CD4-positive, CD25-positive, alpha-beta regulatory T cell (primary cell): ENCODE results near the gene UMOD. TPM values are rescaled to one million over a fixed set of nuclear protein-coding genes. Genes with fewer than 3 reads are reported as not detected.

Source experiments
- ATAC-seq, 2 donors: fragments of 150-1000 bp; cut with Tn5 transposase; one replicate each; pipeline ENCODE4 v1.10.0; 2021; ENCODE audit warnings: low read depth in 2 of 2, moderate number of reproducible peaks in 2 of 2, moderate library complexity in 1 of 2
- DNase-seq, 3 donors: peaks; one replicate each; pipeline versions ENCODE4 v3.0.0 to v3.0.0-alpha.2; 2012 to 2022; ENCODE audit warnings: mixed read lengths in 1 of 3
- H3K27ac ChIP-seq: one replicate; pipeline ENCODE4 v1.7.0; 2013; ENCODE audit warnings: mild to moderate bottlenecking, low read length; ENCODE audit not compliant: insufficient read depth, poor library complexity, severe bottlenecking
- H3K27me3 ChIP-seq: one replicate; pipeline ENCODE4 v1.7.0; 2013; ENCODE audit warnings: low read length; ENCODE audit not compliant: control insufficient read depth, insufficient read depth
- H3K36me3 ChIP-seq: one replicate; pipeline ENCODE4 v1.7.0; 2013; ENCODE audit warnings: mild to moderate bottlenecking, low read length, moderate library complexity; ENCODE audit not compliant: control insufficient read depth, insufficient read depth
- H3K4me1 ChIP-seq: 2 replicates; pipeline ENCODE4 v1.7.0; 2013; ENCODE audit warnings: mild to moderate bottlenecking, low read length; ENCODE audit not compliant: insufficient read depth, control insufficient read depth, poor library complexity, severe bottlenecking
- H3K4me3 ChIP-seq: one replicate; pipeline ENCODE4 v1.7.0; 2013; ENCODE audit warnings: low read depth, mild to moderate bottlenecking, low read length, moderate library complexity
- H3K9me3 ChIP-seq, 2 experiments: 1 replicate in 1 of 2; 2 replicates in 1 of 2; pipeline ENCODE4 v1.7.0; 2013; ENCODE audit warnings: low read length in 2 of 2, mild to moderate bottlenecking in 1 of 2, moderate library complexity in 1 of 2; ENCODE audit not compliant: control insufficient read depth in 2 of 2
- H3K27ac Mint-ChIP-seq, 3 donors: one replicate each; pipeline ENCODE4 v1.8.0; 2020 to 2022; ENCODE audit warnings: mild to moderate bottlenecking in 3 of 3, mixed read lengths in 3 of 3, moderate library complexity in 2 of 3
- H3K27me3 Mint-ChIP-seq: one replicate; pipeline ENCODE4 v1.8.0; 2022; ENCODE audit warnings: mild to moderate bottlenecking, mixed read lengths
- H3K36me3 Mint-ChIP-seq: one replicate; pipeline ENCODE4 v1.8.0; 2020; ENCODE audit warnings: mixed read lengths
- H3K4me1 Mint-ChIP-seq, 4 donors: one replicate each; pipeline ENCODE4 v1.8.0; 2020 to 2022; ENCODE audit warnings: mixed read lengths in 4 of 4, mild to moderate bottlenecking in 1 of 4
- H3K4me3 Mint-ChIP-seq, 4 donors: one replicate each; pipeline ENCODE4 v1.8.0; 2020 to 2022; ENCODE audit warnings: mild to moderate bottlenecking in 4 of 4, mixed read lengths in 4 of 4, moderate library complexity in 3 of 4
- H3K9me3 Mint-ChIP-seq, 7 donors: one replicate each; pipeline ENCODE4 v1.8.0; 2020 to 2022; ENCODE audit warnings: mixed read lengths in 7 of 7, mild to moderate bottlenecking in 3 of 7, moderate library complexity in 2 of 7
- polyA plus RNA-seq, 4 donors: library from polyadenylated mRNA; unstranded; fragments of 300-500 nt; fragmentation: Illumina TruSeq; gene quantifications; one replicate each; pipeline ENCODE4 v1.2.3, GENCODE V29; 2021
- total RNA-seq: library from RNA; stranded (reverse); gene quantifications from one replicate; pipeline ENCODE4 v1.2.3, GENCODE V29; 2022

The UMOD gene
- total and polyA plus RNA-seq, 5 donors from 2014 or later, result not detected

DNA sequence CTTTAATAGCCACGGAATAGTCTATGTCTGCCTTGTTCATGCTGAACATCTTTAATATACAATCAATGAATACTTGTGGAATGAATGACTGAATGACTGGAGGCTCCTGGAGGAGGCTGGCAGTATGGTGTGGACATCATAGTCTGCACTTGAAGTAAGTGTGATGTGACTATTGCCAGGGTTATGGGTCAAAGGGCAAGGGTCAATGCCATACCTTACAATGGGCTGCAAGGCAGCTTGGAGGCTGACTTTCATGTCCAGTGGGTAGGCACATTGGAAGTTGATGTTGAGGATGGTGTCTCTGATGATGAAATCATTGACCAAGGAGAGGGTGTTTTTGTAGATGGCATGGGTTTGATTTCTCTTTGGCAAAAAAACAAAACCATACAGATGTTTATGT, 33.1 kb downstream of the UMOD start:
- Mint-ChIP-seq H3K4me3 (no peak overlapping the region), H3K36me3 (no peaks in the 10 kb centered on the region), H3K27me3 (peaks cover 4% of the 10 kb centered on the region), H3K9me3 (peaks cover 0 to 4% (median 0%) of the 10 kb centered on the region in 7 donors), H3K27ac (no peak overlapping the region), H3K4me1 (no peaks in the 10 kb centered on the region)
- H3K36me3 ChIP-seq, result no peaks in the 10 kb centered on the region
- H3K4me3 ChIP-seq, result no peak overlapping the region
- no peak overlapping the region for H3K27ac ChIP-seq
- no peaks in the 10 kb centered on the region for H3K9me3 ChIP-seq
- ATAC-seq, result no peak
- no peaks in the 10 kb centered on the region for H3K4me1 ChIP-seq
- no peak for DNase-seq
- H3K27me3 ChIP-seq, result no peaks in the 10 kb centered on the region

GRCh38 chr16:20318437-20318836, 34.1 kb downstream of the UMOD start:
- Histone ChIP-seq H3K4me3 (no peak overlapping the region), H3K4me1 (no peaks in the 10 kb centered on the region), H3K27ac (no peak overlapping the region), H3K9me3 (no peaks in the 10 kb centered on the region), H3K27me3 (no peaks in the 10 kb centered on the region), H3K36me3 (no peaks in the 10 kb centered on the region)
- ATAC-seq, result no peak
- Mint-ChIP-seq H3K27ac (no peak overlapping the region), H3K4me1 (no peaks in the 10 kb centered on the region), H3K9me3 (peaks cover 0 to 4% (median 0%) of the 10 kb centered on the region in 7 donors), H3K36me3 (no peaks in the 10 kb centered on the region), H3K27me3 (peaks cover 4% of the 10 kb centered on the region), H3K4me3 (no peak overlapping the region)
- no peak for DNase-seq

DNA sequence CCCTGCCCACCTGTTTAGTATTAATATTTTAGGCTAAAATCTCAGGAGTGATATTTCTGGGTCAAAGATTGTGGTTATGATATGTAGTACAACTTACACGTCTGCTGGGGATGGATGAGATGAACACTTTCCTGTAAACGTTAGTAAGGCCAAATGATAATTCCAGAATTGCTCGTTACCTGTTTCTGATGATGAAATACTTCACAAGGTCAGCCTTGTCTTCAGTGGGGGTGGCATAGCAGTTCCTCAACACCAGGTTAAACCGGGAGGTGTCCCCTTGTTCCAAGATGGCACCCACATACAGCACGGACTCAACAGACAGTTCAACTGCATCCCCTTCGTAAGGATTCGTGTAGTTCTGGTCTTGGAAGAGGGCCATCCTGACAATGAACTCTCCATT, 34.5 kb downstream of the UMOD start:
- no peak for ATAC-seq
- no peaks in the 10 kb centered on the region for H3K4me1 Mint-ChIP-seq
- no peak for DNase-seq
- H3K4me3 Mint-ChIP-seq, result no peak overlapping the region
- Histone ChIP-seq H3K4me1 (no peaks in the 10 kb centered on the region), H3K4me3 (no peak overlapping the region), H3K36me3 (no peaks in the 10 kb centered on the region), H3K9me3 (no peaks in the 10 kb centered on the region), H3K27ac (no peak overlapping the region), H3K27me3 (no peaks in the 10 kb centered on the region)
- peaks cover 4% of the 10 kb centered on the region for H3K27me3 Mint-ChIP-seq
- H3K36me3 Mint-ChIP-seq, result no peaks in the 10 kb centered on the region
- H3K27ac Mint-ChIP-seq, result no peak overlapping the region
- peaks cover 0 to 5% (median 0%) of the 10 kb centered on the region in 7 donors for H3K9me3 Mint-ChIP-seq

GRCh38 chr16:20317117-20317516, 35.4 kb downstream of the UMOD start:
- H3K27me3 ChIP-seq, result no peaks in the 10 kb centered on the region
- H3K4me1 Mint-ChIP-seq, result no peaks in the 10 kb centered on the region
- H3K27ac ChIP-seq, result no peak overlapping the region
- DNase-seq (no peak), ATAC-seq (no peak)
- H3K27ac Mint-ChIP-seq, result no peak overlapping the region
- H3K4me3 Mint-ChIP-seq, result no peak overlapping the region
- no peaks in the 10 kb centered on the region for H3K9me3 ChIP-seq
- H3K4me3 ChIP-seq, result no peak overlapping the region
- H3K4me1 ChIP-seq, result no peaks in the 10 kb centered on the region
- H3K27me3 Mint-ChIP-seq, result peaks cover 4% of the 10 kb centered on the region
- H3K36me3 ChIP-seq, result no peaks in the 10 kb centered on the region
- H3K9me3 Mint-ChIP-seq, result peaks cover 0 to 5% (median 0%) of the 10 kb centered on the region in 7 donors
- no peaks in the 10 kb centered on the region for H3K36me3 Mint-ChIP-seq

DNA sequence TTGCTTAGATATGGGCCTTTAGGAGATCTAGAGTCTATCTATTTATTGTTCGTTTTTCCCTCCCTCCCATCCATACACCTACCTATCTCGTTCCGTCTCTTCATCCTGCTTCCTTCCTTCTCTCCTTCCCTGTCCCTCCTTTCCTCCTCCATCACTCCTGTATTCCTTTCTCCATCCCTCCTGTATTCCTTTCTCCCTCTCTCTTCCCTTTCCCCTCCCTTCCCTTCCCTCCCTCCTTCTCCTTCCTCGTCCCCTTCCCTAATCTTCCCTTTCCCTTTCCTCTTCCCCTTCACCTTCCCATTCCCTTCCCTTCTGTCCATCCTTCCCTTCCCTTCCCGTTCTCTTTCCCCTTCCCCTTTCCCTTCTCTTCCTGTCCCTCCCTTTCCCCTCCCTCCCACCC, 35.8 kb downstream of the UMOD start:
- Mint-ChIP-seq H3K4me3 (no peak overlapping the region), H3K27me3 (peaks cover 4% of the 10 kb centered on the region), H3K36me3 (no peaks in the 10 kb centered on the region), H3K9me3 (peaks cover 0 to 5% (median 0%) of the 10 kb centered on the region in 7 donors), H3K27ac (no peak overlapping the region), H3K4me1 (no peaks in the 10 kb centered on the region)
- Histone ChIP-seq H3K9me3 (no peaks in the 10 kb centered on the region), H3K36me3 (no peaks in the 10 kb centered on the region), H3K4me1 (no peaks in the 10 kb centered on the region), H3K27ac (no peak overlapping the region), H3K27me3 (no peaks in the 10 kb centered on the region), H3K4me3 (no peak overlapping the region)
- ATAC-seq (no peak), DNase-seq (no peak)

- H3K4me3 ChIP-seq, result no peak overlapping the region
- no peaks in the 10 kb centered on the region for H3K36me3 ChIP-seq
- Mint-ChIP-seq H3K27ac (no peak overlapping the region), H3K9me3 (peaks cover 0 to 5% (median 2%) of the 10 kb centered on the region in 7 donors), H3K4me3 (no peak overlapping the region), H3K4me1 (no peaks in the 10 kb centered on the region), H3K27me3 (peaks cover 4% of the 10 kb centered on the region), H3K36me3 (no peaks in the 10 kb centered on the region)
- H3K9me3 ChIP-seq, result no peaks in the 10 kb centered on the region
- no peak for DNase-seq
- ATAC-seq, result no peak
- H3K27ac ChIP-seq, result no peak overlapping the region
- H3K27me3 ChIP-seq, result no peaks in the 10 kb centered on the region
- no peaks in the 10 kb centered on the region for H3K4me1 ChIP-seq
Observed at GRCh38 chr16:20315764-20316163, 36.8 kb downstream of the UMOD start.

- Mint-ChIP-seq H3K4me1 (no peaks in the 10 kb centered on the region), H3K9me3 (peaks cover 0 to 5% (median 2%) of the 10 kb centered on the region in 7 donors), H3K27me3 (peaks cover 4% of the 10 kb centered on the region), H3K27ac (no peak overlapping the region), H3K36me3 (no peaks in the 10 kb centered on the region), H3K4me3 (no peak overlapping the region)
- Histone ChIP-seq H3K27ac (no peak overlapping the region), H3K4me1 (no peaks in the 10 kb centered on the region), H3K27me3 (no peaks in the 10 kb centered on the region), H3K36me3 (no peaks in the 10 kb centered on the region), H3K9me3 (no peaks in the 10 kb centered on the region), H3K4me3 (no peak overlapping the region)
- no peak for DNase-seq
- ATAC-seq, result no peak
Observed at GRCh38 chr16:20314575-20314974, 37.9 kb downstream of the UMOD start.

GRCh38 chr16:20313741-20314140, 38.8 kb downstream of the UMOD start:
- no peaks in the 10 kb centered on the region for H3K9me3 ChIP-seq
- H3K4me3 Mint-ChIP-seq, result no peak overlapping the region
- H3K4me3 ChIP-seq, result no peak overlapping the region
- H3K9me3 Mint-ChIP-seq, result peaks cover 0 to 5% (median 0%) of the 10 kb centered on the region in 7 donors
- H3K27me3 Mint-ChIP-seq, result peaks cover 4% of the 10 kb centered on the region
- H3K27ac Mint-ChIP-seq, result no peak overlapping the region
- H3K36me3 ChIP-seq, result no peaks in the 10 kb centered on the region
- no peaks in the 10 kb centered on the region for H3K36me3 Mint-ChIP-seq
- DNase-seq, result no peak
- no peaks in the 10 kb centered on the region for H3K4me1 ChIP-seq
- no peaks in the 10 kb centered on the region for H3K4me1 Mint-ChIP-seq
- no peaks in the 10 kb centered on the region for H3K27me3 ChIP-seq
- H3K27ac ChIP-seq, result no peak overlapping the region
- ATAC-seq, result no peak
